SK-N-SH (cell line): ENCODE data around the gene SLC25A44. TPM values are rescaled to one million over a fixed set of nuclear protein-coding genes. Genes with fewer than 3 reads are reported as not detected.

Experiments
- CTCF ChIA-PET: fragments of 300-600, 350-600 bp; formaldehyde crosslinking; extraction: SDS; loops from one replicate; lab custom pipeline; 2021; lab: Yijun Ruan, JAX
- POLR2A ChIA-PET: fragments of 350-600 bp; sonication (Branson Sonifier 250); formaldehyde crosslinking; extraction: SDS; loops from one replicate; lab custom pipeline; 2020; ENCODE audit warnings: antibody characterized with exemption, inconsistent platforms; lab: Yijun Ruan, JAX
- DNase-seq: peaks from one replicate; pipeline ENCODE4 v3.0.0; 2012
- H2AFZ ChIP-seq: fragments of 200-600 bp; sonication (generic); 2 replicates; pipeline ENCODE4 v1.8.1; 2016; ENCODE audit warnings: antibody characterized with exemption, mild to moderate bottlenecking, low read depth
- H3F3A ChIP-seq: fragments of 200-600 bp; sonication (generic); replicated peaks from 2 replicates; pipeline ENCODE3; 2016; ENCODE audit warnings: antibody characterized with exemption, mild to moderate bottlenecking; ENCODE audit not compliant: insufficient read depth
- H3K27ac ChIP-seq, 2 experiments: fragments of 200-500 bp in 1 of 2; fragments of 200-600 bp in 1 of 2; sonication (Bioruptor generic) in 1 of 2; sonication (generic), shearing (Covaris generic) in 1 of 2; 2 replicates each; pipeline versions ENCODE4 v1.5.1 to v1.6.1; 2014 to 2016; ENCODE audit warnings: low read depth in 2 of 2, inconsistent platforms in 1 of 2, low read length in 1 of 2, mild to moderate bottlenecking in 1 of 2, mixed read lengths in 1 of 2
- H3K27me3 ChIP-seq: fragments of 200-600 bp; sonication (generic), shearing (Covaris generic); 2 replicates; pipeline ENCODE4 v1.6.1; 2016; ENCODE audit warnings: mixed run types; ENCODE audit not compliant: insufficient read depth
- H3K36me3 ChIP-seq, 2 experiments: fragments of 200-500 bp in 1 of 2; fragments of 200-600 bp in 1 of 2; sonication (Bioruptor generic) in 1 of 2; sonication (generic) in 1 of 2; replicated peaks in 1 of 2; 2 replicates each; pipeline versions ENCODE3 to v1.5.1; 2014 to 2016; ENCODE audit warnings: low read length in 1 of 2, mild to moderate bottlenecking in 1 of 2; ENCODE audit not compliant: insufficient read depth in 2 of 2, control insufficient read depth in 1 of 2
- H3K4me1 ChIP-seq, 2 experiments: fragments of 200-500 bp in 1 of 2; fragments of 200-600 bp in 1 of 2; sonication (Bioruptor generic) in 1 of 2; sonication (generic), shearing (Covaris generic) in 1 of 2; 2 replicates each; pipeline versions ENCODE4 v1.5.1 to v1.6.1; 2014 to 2016; ENCODE audit warnings: low read depth in 1 of 2, low read length in 1 of 2, mixed run types in 1 of 2; ENCODE audit not compliant: insufficient read depth in 2 of 2, control insufficient read depth in 1 of 2
- H3K4me2 ChIP-seq: fragments of 200-600 bp; sonication (generic), shearing (Covaris generic); 2 replicates; pipeline ENCODE4 v1.6.1; 2017; ENCODE audit warnings: mixed run types
- H3K4me3 ChIP-seq, 2 experiments: fragments of 200-500 bp in 1 of 2; fragments of 200-600 bp in 1 of 2; sonication (Bioruptor generic) in 1 of 2; sonication (generic), shearing (Covaris generic) in 1 of 2; 2 replicates each; pipeline versions ENCODE4 v1.5.1 to v1.8.1; 2014 to 2016; ENCODE audit warnings: low read depth in 2 of 2, inconsistent platforms in 1 of 2, low read length in 1 of 2, mild to moderate bottlenecking in 1 of 2, mixed read lengths in 1 of 2, moderate library complexity in 1 of 2
- H3K79me2 ChIP-seq: fragments of 200-600 bp; sonication (generic); 2 replicates; pipeline ENCODE4 v1.8.1; 2017; ENCODE audit warnings: mild to moderate bottlenecking; ENCODE audit not compliant: insufficient read depth
- H3K9ac ChIP-seq: fragments of 200-600 bp; sonication (generic); 2 replicates; pipeline ENCODE4 v1.6.1; 2017; ENCODE audit warnings: mixed run types
- H3K9me2 ChIP-seq: fragments of 200-600 bp; sonication (generic); 2 replicates; pipeline ENCODE4 v1.6.1; 2017; ENCODE audit warnings: mixed run types
- H3K9me3 ChIP-seq: fragments of 200-600 bp; sonication (generic); 2 replicates; pipeline ENCODE4 v1.6.1; 2017; ENCODE audit warnings: mixed run types, mild to moderate bottlenecking, moderate library complexity
- H4K20me1 ChIP-seq: fragments of 200-600 bp; sonication (generic); 2 replicates; pipeline ENCODE4 v1.6.1; 2017; ENCODE audit warnings: mild to moderate bottlenecking, mixed run types; ENCODE audit not compliant: insufficient read depth
- CHD2 ChIP-seq: fragments of 150-350 bp; IDR thresholded peaks from 2 replicates; pipeline ENCODE4 v1.6.1; 2018; ENCODE audit warnings: low read length; ENCODE audit not compliant: partially characterized antibody
- ELF1 ChIP-seq: IDR thresholded peaks from 2 replicates; pipeline ENCODE4 v1.4.0; 2012
- EP300 ChIP-seq, 2 experiments: IDR thresholded peaks; 2 replicates each; pipeline versions ENCODE4 v1.4.0 to v1.6.1; 2012; ENCODE audit warnings: borderline replicate concordance in 1 of 2, low read depth in 1 of 2, low read length in 1 of 2
- FOSL2 ChIP-seq: IDR thresholded peaks from 2 replicates; pipeline ENCODE4 v1.4.0; 2012; ENCODE audit warnings: low read depth, mild to moderate bottlenecking, moderate library complexity, borderline replicate concordance
- FOXJ3 ChIP-seq: sonication (generic); formaldehyde crosslinking; IDR thresholded peaks from 2 replicates; pipeline ENCODE4 v1.5.1; 2020; ENCODE audit warnings: mild to moderate bottlenecking, missing genetic modification reagents
- FOXM1 ChIP-seq: IDR thresholded peaks from 2 replicates; pipeline ENCODE4 v1.4.0; 2012; ENCODE audit warnings: low read depth, mild to moderate bottlenecking
- GABPA ChIP-seq: IDR thresholded peaks from 2 replicates; pipeline ENCODE4 v1.4.0; 2012; ENCODE audit warnings: low read depth, mild to moderate bottlenecking
- GATA2 ChIP-seq: sonication (generic); formaldehyde crosslinking; IDR thresholded peaks from 2 replicates; pipeline ENCODE4 v1.5.0; 2020; ENCODE audit warnings: mild to moderate bottlenecking, missing genetic modification reagents
- JUND ChIP-seq: IDR thresholded peaks from 2 replicates; pipeline ENCODE4 v1.4.0; 2012
- MEF2A ChIP-seq: IDR thresholded peaks from 2 replicates; pipeline ENCODE4 v1.4.0; 2012; ENCODE audit warnings: low read depth, borderline replicate concordance
- NFIC ChIP-seq: IDR thresholded peaks from 2 replicates; pipeline ENCODE4 v1.4.0; 2012; ENCODE audit warnings: borderline replicate concordance
- PBX3 ChIP-seq: IDR thresholded peaks from 2 replicates; pipeline ENCODE4; 2012
- POLR2AphosphoS5 ChIP-seq: IDR thresholded peaks from 2 replicates; pipeline ENCODE4 v1.6.1; 2012; ENCODE audit warnings: low read depth, low read length
- RXRA ChIP-seq: IDR thresholded peaks from 2 replicates; pipeline ENCODE4 v1.4.0; 2012; ENCODE audit warnings: low read depth, mild to moderate bottlenecking, borderline replicate concordance
- SIN3A ChIP-seq: IDR thresholded peaks from 2 replicates; pipeline ENCODE4 v1.6.1; 2012; ENCODE audit warnings: low read depth, mild to moderate bottlenecking, low read length, moderate library complexity, borderline replicate concordance
- SMC3 ChIP-seq: IDR thresholded peaks from 2 replicates; pipeline ENCODE4 v1.6.1; 2012; ENCODE audit warnings: low read depth, low read length, improper control_type of control experiment
- TCF12 ChIP-seq: IDR thresholded peaks from 2 replicates; pipeline ENCODE4 v1.4.0; 2012
- TEAD4 ChIP-seq: IDR thresholded peaks from 2 replicates; pipeline ENCODE4 v1.4.0; 2012; ENCODE audit warnings: mild to moderate bottlenecking, borderline replicate concordance; ENCODE audit not compliant: insufficient read depth
- ZBTB33 ChIP-seq: IDR thresholded peaks from 2 replicates; pipeline ENCODE4 v1.4.0; 2012; ENCODE audit warnings: low read depth, borderline replicate concordance
- polyA plus RNA-seq, 3 experiments: library from polyadenylated mRNA; depleted of rRNA; stranded (reverse); fragments of >200 nt; gene quantifications; 2 replicates each; pipeline ENCODE4 v1.2.3, GENCODE V29; 2012
- TF ChIP-seq, protein P1 (sequence below): fragments of 150-350 bp; IDR thresholded peaks from 2 replicates; pipeline ENCODE4 v1.6.1; 2016; ENCODE audit warnings: mild to moderate bottlenecking, low read depth, low read length
- TF ChIP-seq, protein P2 (sequence below): IDR thresholded peaks from 2 replicates; pipeline ENCODE4 v1.4.0; 2012; ENCODE audit warnings: low read depth, borderline replicate concordance
- TF ChIP-seq, protein P3 (sequence below): IDR thresholded peaks from 2 replicates; pipeline ENCODE4 v1.6.1; 2012; ENCODE audit warnings: mild to moderate bottlenecking, low read depth, low read length, moderate library complexity
- TF ChIP-seq, protein P4 (sequence below): fragments of 200-600 bp; sonication (generic); IDR thresholded peaks from 2 replicates; pipeline ENCODE4 v1.6.1; 2017; ENCODE audit warnings: antibody characterized with exemption, mild to moderate bottlenecking, moderate library complexity

SLC25A44 gene
- polyA plus RNA-seq, 1 of the 3 experiments (the other 2 are of a cell fraction) = 28.5 TPM

- no peak for TF ChIP-seq ZBTB33
- TF ChIP-seq MEF2A = no peak
- TF ChIP-seq NFIC = peak; percentile 45; the same call in 1 of the 2 replicates
- TF ChIP-seq CHD2 = no peak
- TF ChIP-seq, protein P1, sequence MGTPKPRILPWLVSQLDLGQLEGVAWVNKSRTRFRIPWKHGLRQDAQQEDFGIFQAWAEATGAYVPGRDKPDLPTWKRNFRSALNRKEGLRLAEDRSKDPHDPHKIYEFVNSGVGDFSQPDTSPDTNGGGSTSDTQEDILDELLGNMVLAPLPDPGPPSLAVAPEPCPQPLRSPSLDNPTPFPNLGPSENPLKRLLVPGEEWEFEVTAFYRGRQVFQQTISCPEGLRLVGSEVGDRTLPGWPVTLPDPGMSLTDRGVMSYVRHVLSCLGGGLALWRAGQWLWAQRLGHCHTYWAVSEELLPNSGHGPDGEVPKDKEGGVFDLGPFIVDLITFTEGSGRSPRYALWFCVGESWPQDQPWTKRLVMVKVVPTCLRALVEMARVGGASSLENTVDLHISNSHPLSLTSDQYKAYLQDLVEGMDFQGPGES = no peak
- TF ChIP-seq POLR2AphosphoS5 = peak; percentile 17; the same call in 1 of the 2 replicates
- no peak; the same call in 1 of the 2 replicates for TF ChIP-seq RXRA
- TF ChIP-seq FOSL2 = peak; percentile 8; the same call in 1 of the 2 replicates
- no peak for TF ChIP-seq FOXJ3 (CRISPR knock-in tag)
- TF ChIP-seq, protein P2, sequence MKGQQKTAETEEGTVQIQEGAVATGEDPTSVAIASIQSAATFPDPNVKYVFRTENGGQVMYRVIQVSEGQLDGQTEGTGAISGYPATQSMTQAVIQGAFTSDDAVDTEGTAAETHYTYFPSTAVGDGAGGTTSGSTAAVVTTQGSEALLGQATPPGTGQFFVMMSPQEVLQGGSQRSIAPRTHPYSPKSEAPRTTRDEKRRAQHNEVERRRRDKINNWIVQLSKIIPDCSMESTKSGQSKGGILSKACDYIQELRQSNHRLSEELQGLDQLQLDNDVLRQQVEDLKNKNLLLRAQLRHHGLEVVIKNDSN = no peak
- TF ChIP-seq SMC3 = no peak
- TF ChIP-seq, protein P3, sequence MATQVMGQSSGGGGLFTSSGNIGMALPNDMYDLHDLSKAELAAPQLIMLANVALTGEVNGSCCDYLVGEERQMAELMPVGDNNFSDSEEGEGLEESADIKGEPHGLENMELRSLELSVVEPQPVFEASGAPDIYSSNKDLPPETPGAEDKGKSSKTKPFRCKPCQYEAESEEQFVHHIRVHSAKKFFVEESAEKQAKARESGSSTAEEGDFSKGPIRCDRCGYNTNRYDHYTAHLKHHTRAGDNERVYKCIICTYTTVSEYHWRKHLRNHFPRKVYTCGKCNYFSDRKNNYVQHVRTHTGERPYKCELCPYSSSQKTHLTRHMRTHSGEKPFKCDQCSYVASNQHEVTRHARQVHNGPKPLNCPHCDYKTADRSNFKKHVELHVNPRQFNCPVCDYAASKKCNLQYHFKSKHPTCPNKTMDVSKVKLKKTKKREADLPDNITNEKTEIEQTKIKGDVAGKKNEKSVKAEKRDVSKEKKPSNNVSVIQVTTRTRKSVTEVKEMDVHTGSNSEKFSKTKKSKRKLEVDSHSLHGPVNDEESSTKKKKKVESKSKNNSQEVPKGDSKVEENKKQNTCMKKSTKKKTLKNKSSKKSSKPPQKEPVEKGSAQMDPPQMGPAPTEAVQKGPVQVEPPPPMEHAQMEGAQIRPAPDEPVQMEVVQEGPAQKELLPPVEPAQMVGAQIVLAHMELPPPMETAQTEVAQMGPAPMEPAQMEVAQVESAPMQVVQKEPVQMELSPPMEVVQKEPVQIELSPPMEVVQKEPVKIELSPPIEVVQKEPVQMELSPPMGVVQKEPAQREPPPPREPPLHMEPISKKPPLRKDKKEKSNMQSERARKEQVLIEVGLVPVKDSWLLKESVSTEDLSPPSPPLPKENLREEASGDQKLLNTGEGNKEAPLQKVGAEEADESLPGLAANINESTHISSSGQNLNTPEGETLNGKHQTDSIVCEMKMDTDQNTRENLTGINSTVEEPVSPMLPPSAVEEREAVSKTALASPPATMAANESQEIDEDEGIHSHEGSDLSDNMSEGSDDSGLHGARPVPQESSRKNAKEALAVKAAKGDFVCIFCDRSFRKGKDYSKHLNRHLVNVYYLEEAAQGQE = no peak
- peak; percentile 88 for TF ChIP-seq TCF12
- TF ChIP-seq GATA2 (CRISPR knock-in tag) = no peak
- TF ChIP-seq GABPA = no peak
- TF ChIP-seq JUND = peak; percentile 55
- no peak for TF ChIP-seq ELF1
- TF ChIP-seq FOXM1 = no peak
- TF ChIP-seq SIN3A = no peak
- no peak for TF ChIP-seq TEAD4
- peak; percentile 78 for TF ChIP-seq PBX3
- TF ChIP-seq, protein P4, sequence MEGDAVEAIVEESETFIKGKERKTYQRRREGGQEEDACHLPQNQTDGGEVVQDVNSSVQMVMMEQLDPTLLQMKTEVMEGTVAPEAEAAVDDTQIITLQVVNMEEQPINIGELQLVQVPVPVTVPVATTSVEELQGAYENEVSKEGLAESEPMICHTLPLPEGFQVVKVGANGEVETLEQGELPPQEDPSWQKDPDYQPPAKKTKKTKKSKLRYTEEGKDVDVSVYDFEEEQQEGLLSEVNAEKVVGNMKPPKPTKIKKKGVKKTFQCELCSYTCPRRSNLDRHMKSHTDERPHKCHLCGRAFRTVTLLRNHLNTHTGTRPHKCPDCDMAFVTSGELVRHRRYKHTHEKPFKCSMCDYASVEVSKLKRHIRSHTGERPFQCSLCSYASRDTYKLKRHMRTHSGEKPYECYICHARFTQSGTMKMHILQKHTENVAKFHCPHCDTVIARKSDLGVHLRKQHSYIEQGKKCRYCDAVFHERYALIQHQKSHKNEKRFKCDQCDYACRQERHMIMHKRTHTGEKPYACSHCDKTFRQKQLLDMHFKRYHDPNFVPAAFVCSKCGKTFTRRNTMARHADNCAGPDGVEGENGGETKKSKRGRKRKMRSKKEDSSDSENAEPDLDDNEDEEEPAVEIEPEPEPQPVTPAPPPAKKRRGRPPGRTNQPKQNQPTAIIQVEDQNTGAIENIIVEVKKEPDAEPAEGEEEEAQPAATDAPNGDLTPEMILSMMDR = no peak
- TF ChIP-seq EP300 (IDR thresholded peaks at IDR 0.05; ENCODE audit: borderline replicate concordance in 1 of 2, low read depth in 1 of 2, low read length in 1 of 2) = peak in 1 of 2 experiments; percentile 44; a peak in 1 of 4 replicates
- TF ChIP-seq, all 33 proteins: peak for 7
- POLR2A ChIA-PET = no interaction called here
- peaks cover 65% of the 10 kb centered on the region for H3K79me2 ChIP-seq
- no peaks in the 10 kb centered on the region for H3K27me3 ChIP-seq
- peak overlapping the region; percentile 35 to 62; a peak in 3 of 4 replicates for H3K27ac ChIP-seq
- no peak overlapping the region for H3K4me3 ChIP-seq
- peaks cover 22% of the 10 kb centered on the region for H3F3A ChIP-seq
- no peak overlapping the region for H3K9ac ChIP-seq
- CTCF ChIA-PET = interaction anchor here (0.6 to 2.0 kb wide), 3 partner anchors 13 to 106 kb away, joined by 3 to 7 read pairs (median 3); no protein-coding TSS in a partner anchor
- H2AFZ ChIP-seq = no peak overlapping the region
- DNase-seq = no peak
- 0 out of 2 replicates have a peak, but pooled peaks cover 4% of the 10 kb centered on the region for H4K20me1 ChIP-seq
- H3K9me3 ChIP-seq = no peaks in the 10 kb centered on the region
- no peaks in the 10 kb centered on the region for H3K9me2 ChIP-seq
- H3K4me2 ChIP-seq = peak overlapping the region; percentile 31; the same call in 1 of the 2 replicates
- H3K4me1 ChIP-seq = peaks cover 0 to 3% of the 10 kb centered on the region in 2 experiments; a peak in 3 of 4 replicates
- peaks cover 30 to 46% of the 10 kb centered on the region in 2 experiments for H3K36me3 ChIP-seq
These were observed 9.4 kb downstream of the SLC25A44 start for GRCh38 chr1:156203331-156203730.
